ENCODE measurements around the gene TXNDC15.

DNA sequence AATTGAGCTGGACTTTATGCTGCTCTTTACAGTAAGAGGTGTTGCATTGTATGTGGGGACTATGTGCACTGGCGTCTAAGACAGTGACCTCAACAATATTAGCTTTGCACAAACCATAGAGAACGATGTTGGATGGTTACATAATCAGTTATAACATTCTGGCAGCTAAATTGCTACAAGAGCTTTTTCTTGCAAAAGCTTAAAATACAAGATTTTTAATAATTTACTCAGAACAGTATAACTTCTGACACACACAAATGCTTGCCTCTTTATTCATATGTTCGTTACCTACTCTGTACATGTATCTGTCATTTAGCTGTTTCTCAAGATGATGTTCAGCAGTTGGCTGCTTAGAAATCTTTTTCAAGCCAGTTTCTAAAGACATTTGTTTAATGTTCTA, 16.8 kb upstream of the TXNDC15 start:
- TF ChIP-seq EZH2phosphoT487 (conservative IDR thresholded peaks at IDR 0.05; ENCODE audit: low read length): no peak
- TF ChIP-seq, protein P1, sequence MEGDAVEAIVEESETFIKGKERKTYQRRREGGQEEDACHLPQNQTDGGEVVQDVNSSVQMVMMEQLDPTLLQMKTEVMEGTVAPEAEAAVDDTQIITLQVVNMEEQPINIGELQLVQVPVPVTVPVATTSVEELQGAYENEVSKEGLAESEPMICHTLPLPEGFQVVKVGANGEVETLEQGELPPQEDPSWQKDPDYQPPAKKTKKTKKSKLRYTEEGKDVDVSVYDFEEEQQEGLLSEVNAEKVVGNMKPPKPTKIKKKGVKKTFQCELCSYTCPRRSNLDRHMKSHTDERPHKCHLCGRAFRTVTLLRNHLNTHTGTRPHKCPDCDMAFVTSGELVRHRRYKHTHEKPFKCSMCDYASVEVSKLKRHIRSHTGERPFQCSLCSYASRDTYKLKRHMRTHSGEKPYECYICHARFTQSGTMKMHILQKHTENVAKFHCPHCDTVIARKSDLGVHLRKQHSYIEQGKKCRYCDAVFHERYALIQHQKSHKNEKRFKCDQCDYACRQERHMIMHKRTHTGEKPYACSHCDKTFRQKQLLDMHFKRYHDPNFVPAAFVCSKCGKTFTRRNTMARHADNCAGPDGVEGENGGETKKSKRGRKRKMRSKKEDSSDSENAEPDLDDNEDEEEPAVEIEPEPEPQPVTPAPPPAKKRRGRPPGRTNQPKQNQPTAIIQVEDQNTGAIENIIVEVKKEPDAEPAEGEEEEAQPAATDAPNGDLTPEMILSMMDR (IDR thresholded peaks at IDR 0.05; ENCODE audit: insufficient read depth, low read length, poor library complexity, severe bottlenecking): no peak

Data from SU-DHL-6 (cell line).